ENCODE measurements around the gene PTPRU. TPM values are rescaled to one million over a fixed set of nuclear protein-coding genes. Genes with fewer than 3 reads are reported as not detected.
"Not testable (repeated sequence)": the region's sequence is repeated elsewhere in the genome, so short reads cannot be mapped to it uniquely, and the experiment has no call there.

Gene PTPRU
- total RNA-seq, 2 experiments from 2014 or later: 0.37 to 0.89 TPM

GRCh38 chr1:29312469-29313461 is 76.4 kb downstream of the PTPRU start:
- DNase-seq: no peak
- Mint-ChIP-seq H3K27ac (no peak overlapping the region), H3K27me3 (no peaks in the 10 kb centered on the region), H3K4me1 (no peaks in the 10 kb centered on the region), H3K9me3 (ENCODE audit: low read depth) (no peaks in the 10 kb centered on the region), H3K4me3 (no peak overlapping the region), H3K36me3 (ENCODE audit: low read depth) (no peaks in the 10 kb centered on the region)
- ChIA-PET POLR2A (no interaction called here), CTCF (no interaction called here)
- intact Hi-C loops (cut with DNase I, micrococcal nuclease): no loop called here
- no peak for ATAC-seq

GRCh38 chr1:29314685-29315084 is 78.4 kb downstream of the PTPRU start:
- H3K4me1 Mint-ChIP-seq, CTCF ChIA-PET: not testable (repeated sequence)

GRCh38 chr1:29315262-29315661 is 78.9 kb downstream of the PTPRU start:
- H3K27ac Mint-ChIP-seq: no peak overlapping the region
- intact Hi-C loops (cut with DNase I, micrococcal nuclease): no loop called here
- ATAC-seq: no peak
- ChIA-PET POLR2A (no interaction called here), CTCF (no interaction called here)
- no peak for DNase-seq
- H3K36me3 Mint-ChIP-seq (ENCODE audit: low read depth): no peaks in the 10 kb centered on the region
- H3K4me1 Mint-ChIP-seq: no peaks in the 10 kb centered on the region
- H3K4me3 Mint-ChIP-seq: no peak overlapping the region
- no peaks in the 10 kb centered on the region for H3K9me3 Mint-ChIP-seq (ENCODE audit: low read depth)
- H3K27me3 Mint-ChIP-seq: no peaks in the 10 kb centered on the region

More at GRCh38 chr1:29314685-29315084, 78.4 kb downstream of the PTPRU start:
- DNase-seq; POLR2A ChIA-PET; ATAC-seq; H3K36me3 Mint-ChIP-seq (ENCODE audit: low read depth); H3K9me3 Mint-ChIP-seq (ENCODE audit: low read depth); H3K27me3 Mint-ChIP-seq; H3K27ac Mint-ChIP-seq; H3K4me3 Mint-ChIP-seq; intact Hi-C loops (cut with DNase I, micrococcal nuclease): not testable (repeated sequence)

GRCh38 chr1:29315876-29316275 is 79.6 kb downstream of the PTPRU start:
- Mint-ChIP-seq H3K36me3 (ENCODE audit: low read depth) (no peaks in the 10 kb centered on the region), H3K27ac (no peak overlapping the region), H3K9me3 (ENCODE audit: low read depth) (no peaks in the 10 kb centered on the region), H3K4me1 (no peaks in the 10 kb centered on the region), H3K27me3 (no peaks in the 10 kb centered on the region), H3K4me3 (no peak overlapping the region)
- POLR2A ChIA-PET: no interaction called here
- ATAC-seq: no peak
- CTCF ChIA-PET: interaction anchor here (0.7 kb wide), 1 partner anchor 148 kb away, joined by 4 read pairs; no protein-coding TSS in a partner anchor
- intact Hi-C loops (cut with DNase I, micrococcal nuclease): no loop called here
- no peak for DNase-seq

GRCh38 chr1:29317063-29317915 is 81.0 kb downstream of the PTPRU start:
- no peaks in the 10 kb centered on the region for H3K36me3 Mint-ChIP-seq (ENCODE audit: low read depth)
- H3K4me3 Mint-ChIP-seq: no peak overlapping the region
- DNase-seq: no peak
- ChIA-PET CTCF (no interaction called here), POLR2A (no interaction called here)
- no peaks in the 10 kb centered on the region for H3K9me3 Mint-ChIP-seq (ENCODE audit: low read depth)
- no peak overlapping the region for H3K27ac Mint-ChIP-seq
- no peaks in the 10 kb centered on the region for H3K4me1 Mint-ChIP-seq
- intact Hi-C loops (cut with DNase I, micrococcal nuclease): no loop called here
- H3K27me3 Mint-ChIP-seq: no peaks in the 10 kb centered on the region
- no peak for ATAC-seq

- Mint-ChIP-seq H3K36me3 (ENCODE audit: low read depth) (no peaks in the 10 kb centered on the region), H3K4me3 (no peak overlapping the region), H3K4me1 (no peaks in the 10 kb centered on the region), H3K27me3 (no peaks in the 10 kb centered on the region), H3K27ac (no peak overlapping the region), H3K9me3 (ENCODE audit: low read depth) (no peaks in the 10 kb centered on the region)
- DNase-seq: no peak
- ATAC-seq: no peak
- POLR2A ChIA-PET: no interaction called here
- intact Hi-C loops (cut with DNase I, micrococcal nuclease): no loop called here
- CTCF ChIA-PET: no interaction called here
Observed at GRCh38 chr1:29317916-29318530, 81.7 kb downstream of the PTPRU start.

GRCh38 chr1:29318724-29319123 is 82.4 kb downstream of the PTPRU start:
- DNase-seq: no peak
- intact Hi-C loops (cut with DNase I, micrococcal nuclease): no loop called here
- H3K27ac Mint-ChIP-seq: no peak overlapping the region
- CTCF ChIA-PET: no interaction called here
- no peaks in the 10 kb centered on the region for H3K9me3 Mint-ChIP-seq (ENCODE audit: low read depth)
- POLR2A ChIA-PET: no interaction called here
- H3K36me3 Mint-ChIP-seq (ENCODE audit: low read depth): no peaks in the 10 kb centered on the region
- no peak overlapping the region for H3K4me3 Mint-ChIP-seq
- no peak for ATAC-seq
- H3K4me1 Mint-ChIP-seq: no peaks in the 10 kb centered on the region
- H3K27me3 Mint-ChIP-seq: no peaks in the 10 kb centered on the region

GRCh38 chr1:29319300-29320110 is 83.2 kb downstream of the PTPRU start:
- intact Hi-C loops (cut with DNase I, micrococcal nuclease): no loop called here
- no peak for ATAC-seq
- H3K27me3 Mint-ChIP-seq: no peaks in the 10 kb centered on the region
- H3K4me1 Mint-ChIP-seq: no peaks in the 10 kb centered on the region
- no peak overlapping the region for H3K27ac Mint-ChIP-seq
- no peaks in the 10 kb centered on the region for H3K9me3 Mint-ChIP-seq (ENCODE audit: low read depth)
- POLR2A ChIA-PET: no interaction called here
- CTCF ChIA-PET: interaction anchor here (0.9 kb wide), 1 partner anchor 12 kb away, joined by 4 read pairs; no protein-coding TSS in a partner anchor
- no peak for DNase-seq
- no peak overlapping the region for H3K4me3 Mint-ChIP-seq
- no peaks in the 10 kb centered on the region for H3K36me3 Mint-ChIP-seq (ENCODE audit: low read depth)

- ATAC-seq (no peak), DNase-seq (no peak)
- ChIA-PET CTCF (interaction anchor here (0.9 to 1.0 kb wide), 3 partner anchors 11 to 25 kb away, joined by 3 to 5 read pairs (median 4); no protein-coding TSS in a partner anchor), POLR2A (interaction anchor here (0.6 kb wide), 1 partner anchor 72 kb away, joined by 3 read pairs; no protein-coding TSS in a partner anchor)
- intact Hi-C loops (cut with DNase I, micrococcal nuclease): no loop called here
- Mint-ChIP-seq H3K4me1 (no peaks in the 10 kb centered on the region), H3K27ac (no peak overlapping the region), H3K4me3 (no peak overlapping the region), H3K36me3 (ENCODE audit: low read depth) (no peaks in the 10 kb centered on the region), H3K27me3 (no peaks in the 10 kb centered on the region), H3K9me3 (ENCODE audit: low read depth) (no peaks in the 10 kb centered on the region)
Observed at GRCh38 chr1:29320156-29320940, 84.0 kb downstream of the PTPRU start.

- ATAC-seq (no peak), DNase-seq (no peak)
- ChIA-PET POLR2A (interaction anchor here (0.6 kb wide), 1 partner anchor 73 kb away, joined by 3 read pairs; no protein-coding TSS in a partner anchor), CTCF (interaction anchor here (0.9 to 1.0 kb wide), 2 partner anchors 21 to 24 kb away, joined by 3 to 5 read pairs; no protein-coding TSS in a partner anchor)
- Mint-ChIP-seq H3K9me3 (ENCODE audit: low read depth) (no peaks in the 10 kb centered on the region), H3K4me1 (no peaks in the 10 kb centered on the region), H3K4me3 (no peak overlapping the region), H3K36me3 (ENCODE audit: low read depth) (no peaks in the 10 kb centered on the region), H3K27me3 (no peaks in the 10 kb centered on the region), H3K27ac (no peak overlapping the region)
- intact Hi-C loops (cut with DNase I, micrococcal nuclease): no loop called here
Observed at GRCh38 chr1:29321176-29321575, 84.9 kb downstream of the PTPRU start.
